ENCODE measurements around the gene ALDH1A2.

GRCh38 chr15:57921371-57921770 lies 144.1 kb downstream of the ALDH1A2 start:
- TF ChIP-seq EP300 (IDR thresholded peaks at IDR 0.05): no peak
- no peak for TF ChIP-seq CTCF (IDR thresholded peaks at IDR 0.05)
- TF ChIP-seq POLR2A (IDR thresholded peaks at IDR 0.05): no peak
